B cell (primary cell): Measurements from ENCODE around the gene MAP2K6. TPM values are rescaled to one million over a fixed set of nuclear protein-coding genes. Genes with fewer than 3 reads are reported as not detected.

ENCODE experiments used
- ATAC-seq: fragments of 200-7000 bp; cut with Tn5 transposase; one replicate; pipeline ENCODE4 v1.10.0; 2021; ENCODE audit warnings: low read depth, mild to moderate bottlenecking, moderate number of reproducible peaks, moderate library complexity
- CTCF ChIA-PET: fragments of 350-600 bp; sonication (Branson Sonifier 250); formaldehyde crosslinking; loops from one replicate; lab custom pipeline; 2021; ENCODE audit warnings: antibody characterized with exemption, inconsistent platforms; lab: Charles Lee
- POLR2A ChIA-PET: fragments of 350-600 bp; sonication (Branson Sonifier 250); formaldehyde crosslinking; loops from one replicate; lab custom pipeline; 2021; ENCODE audit warnings: antibody characterized with exemption; lab: Charles Lee
- DNase-seq: peaks from one replicate; pipeline ENCODE4 v3.0.0; 2013
- H2AFZ ChIP-seq: 2 replicates; pipeline ENCODE4 v1.6.1; 2012; ENCODE audit warnings: mild to moderate bottlenecking, low read depth, low read length; ENCODE audit not compliant: insufficient read depth, poor library complexity, severe bottlenecking
- H3K27ac ChIP-seq, 2 donors: 1 replicate in 1 of 2; 2 replicates in 1 of 2; pipeline ENCODE4 v1.5.1; 2012 to 2013; ENCODE audit warnings: low read length in 2 of 2, mild to moderate bottlenecking in 2 of 2, moderate library complexity in 1 of 2
- H3K27me3 ChIP-seq, 4 experiments: fragments of 200-600 bp in 1 of 4; sonication (generic) in 1 of 4; replicated peaks in 1 of 4; 1 replicate in 2 of 4; 2 replicates in 2 of 4; pipeline versions ENCODE4 v1.6.1 to v1.7.0; 2013 to 2016; ENCODE audit warnings: low read length in 3 of 4, mild to moderate bottlenecking in 2 of 4, mixed read lengths in 1 of 4, moderate library complexity in 1 of 4; ENCODE audit not compliant: insufficient read depth in 4 of 4, control insufficient read depth in 3 of 4; ENCODE audit errors: control extremely low read depth in 1 of 4
- H3K36me3 ChIP-seq, 2 experiments: replicated peaks in 1 of 2; 1 replicate in 1 of 2; 2 replicates in 1 of 2; pipeline versions ENCODE4 v1.6.1 to v1.7.1; 2013; ENCODE audit warnings: low read length in 1 of 2; ENCODE audit not compliant: insufficient read depth in 2 of 2, control insufficient read depth in 1 of 2; ENCODE audit errors: control extremely low read depth in 1 of 2, extremely low read depth in 1 of 2
- H3K4me1 ChIP-seq, 2 donors: fragments of 200-600 bp in 1 of 2; sonication (generic) in 1 of 2; 1 replicate in 1 of 2; 2 replicates in 1 of 2; pipeline versions ENCODE4 v1.5.1 to v1.6.1; 2013 to 2017; ENCODE audit warnings: low read length in 2 of 2; ENCODE audit not compliant: control insufficient read depth in 2 of 2, insufficient read depth in 2 of 2
- H3K4me2 ChIP-seq: replicated peaks from 2 replicates; pipeline ENCODE3; 2012; ENCODE audit warnings: mild to moderate bottlenecking, low read depth, low read length; ENCODE audit not compliant: poor library complexity, severe bottlenecking
- H3K4me3 ChIP-seq, 5 experiments: fragments of 200-600 bp in 1 of 5; sonication (generic) in 1 of 5; 1 replicate in 3 of 5; 2 replicates in 2 of 5; pipeline versions ENCODE4 v1.5.1 to v1.7.0; 2011 to 2016; ENCODE audit warnings: low read length in 4 of 5, mild to moderate bottlenecking in 4 of 5, low read depth in 2 of 5, control low read depth in 1 of 5, moderate library complexity in 1 of 5; ENCODE audit not compliant: insufficient read depth in 1 of 5; ENCODE audit errors: control extremely low read depth in 1 of 5, extremely low read depth in 1 of 5
- H3K79me2 ChIP-seq: fragments of 200-600 bp; sonication (generic); one replicate; pipeline ENCODE4 v1.6.0; 2016; ENCODE audit warnings: low read length; ENCODE audit not compliant: control insufficient read depth, insufficient read depth
- H3K9ac ChIP-seq: fragments of 200-600 bp; sonication (generic); 2 replicates; pipeline ENCODE4 v1.6.1; 2017; ENCODE audit warnings: mild to moderate bottlenecking, low read length, moderate library complexity
- H3K9me3 ChIP-seq, 3 donors: one replicate each; pipeline versions ENCODE4 v1.6.1 to v1.7.1; 2013; ENCODE audit warnings: low read length in 2 of 3; ENCODE audit not compliant: control insufficient read depth in 2 of 3, insufficient read depth in 1 of 3; ENCODE audit errors: control extremely low read depth in 1 of 3
- H4K20me1 ChIP-seq: 2 replicates; pipeline ENCODE4 v1.6.0; 2012; ENCODE audit warnings: mild to moderate bottlenecking, low read length; ENCODE audit not compliant: insufficient read depth, control insufficient read depth, poor library complexity, severe bottlenecking
- H3K27ac Mint-ChIP-seq: one replicate; pipeline ENCODE4 v1.8.0; 2021; ENCODE audit warnings: mixed read lengths
- H3K27me3 Mint-ChIP-seq: one replicate; pipeline ENCODE4 v1.8.0; 2021; ENCODE audit warnings: mixed read lengths
- H3K4me1 Mint-ChIP-seq: one replicate; pipeline ENCODE4 v1.8.0; 2021; ENCODE audit warnings: mixed read lengths
- H3K4me3 Mint-ChIP-seq: one replicate; pipeline ENCODE4 v1.8.0; 2021; ENCODE audit warnings: mixed read lengths
- H3K9me3 Mint-ChIP-seq: one replicate; pipeline ENCODE4 v1.8.0; 2022; ENCODE audit warnings: mixed read lengths; ENCODE audit not compliant: insufficient read depth
- CTCF ChIP-seq: fragments of 200-600 bp; IDR thresholded peaks from one replicate; pipeline ENCODE4 v1.8.0; 2022; ENCODE audit warnings: antibody characterized with exemption, mild to moderate bottlenecking
- EZH2 ChIP-seq: IDR thresholded peaks from 2 replicates; pipeline ENCODE4 v1.6.1; 2012; ENCODE audit warnings: borderline replicate concordance, low read depth, mild to moderate bottlenecking, moderate library complexity, low read length; ENCODE audit not compliant: insufficient read depth, poor library complexity, severe bottlenecking
- WGBS: methylation state at CpG from one replicate; pipeline ENCODE4 v1.1.5; 2013; ENCODE audit warnings: missing lambda C conversion rate; ENCODE audit not compliant: insufficient coverage; 5-methylcytosine and 5-hydroxymethylcytosine counted together
- intact Hi-C: fragments of 100-400 bp; cut with micrococcal nuclease; formaldehyde crosslinking; loops from one replicate; pipeline ENCODE4 v1.10.0; 2022
- polyA plus RNA-seq: library from polyadenylated mRNA; depleted of rRNA; stranded (reverse); fragments of >200 nt; gene quantifications from 2 replicates; pipeline ENCODE4 v1.2.3, GENCODE V29; 2012
- total RNA-seq, 2 donors: library from RNA; stranded (reverse); fragments of 120-200 nt in 1 of 2; gene quantifications; 1 replicate in 1 of 2; 2 replicates in 1 of 2; pipeline versions ENCODE4 v1.2.3 to v1.2.4, GENCODE V29; 2013 to 2022

The MAP2K6 gene
- total and polyA plus RNA-seq, 2 donors (not counting 1 experiment from before 2014, with no cell fraction given), result 2.4 to 7.7 TPM

GRCh38 chr17:69485901-69486643, 71.6 kb downstream of the MAP2K6 start:
- Histone ChIP-seq H3K4me2 (no peak overlapping the region), H3K9me3 (peaks cover 0 to 9% (median 4%) of the 10 kb centered on the region in 3 donors), H3K4me1 (no peaks in the 10 kb centered on the region), H2AFZ (no peak overlapping the region), H3K79me2 (no peaks in the 10 kb centered on the region), H3K36me3 (peaks cover 0 to 1% of the 10 kb centered on the region in 2 experiments), H3K9ac (no peak overlapping the region), H3K4me3 (no peak overlapping the region), H4K20me1 (no peaks in the 10 kb centered on the region), H3K27me3 (no peaks in the 10 kb centered on the region), H3K27ac (no peak overlapping the region)
- CTCF ChIA-PET, result no interaction called here
- ATAC-seq (no peak), DNase-seq (no peak)
- intact Hi-C loops, result no loop called here
- H3K4me3 Mint-ChIP-seq, result no peak overlapping the region
- POLR2A ChIA-PET, result no interaction called here
- WGBS, result 46% methylated on average over 2 of the region's 3 CpGs
- H3K4me1 Mint-ChIP-seq, result peaks cover 10% of the 10 kb centered on the region
- H3K9me3 Mint-ChIP-seq, result peaks cover 6% of the 10 kb centered on the region
- no peaks in the 10 kb centered on the region for H3K27me3 Mint-ChIP-seq
- no peak for TF ChIP-seq EZH2
- no peak for TF ChIP-seq CTCF
- H3K27ac Mint-ChIP-seq, result no peak overlapping the region
